Bronchial epithelial cell (primary cell): ENCODE results near the gene MORN4. TPM values are rescaled to one million over a fixed set of nuclear protein-coding genes. Genes with fewer than 3 reads are reported as not detected.

Experiments
- DNase-seq: peaks from one replicate; pipeline ENCODE4 v3.0.0-alpha.2; 2010; ENCODE audit warnings: low read depth
- FAIRE-seq: peaks from 2 replicates; lab custom pipeline; 2011; peaks lifted over from hg19 to GRCh38; lab: Jason Lieb, UNC
- H3K27me3 ChIP-seq: 2 replicates; pipeline ENCODE4 v1.5.1; 2011; ENCODE audit warnings: low read length; ENCODE audit not compliant: control insufficient read depth, insufficient read depth
- H3K36me3 ChIP-seq: 2 replicates; pipeline ENCODE4 v1.5.1; 2011; ENCODE audit warnings: low read length; ENCODE audit not compliant: control insufficient read depth, insufficient read depth
- H3K4me3 ChIP-seq: 2 replicates; pipeline ENCODE4 v1.5.1; 2011; ENCODE audit warnings: mild to moderate bottlenecking, low read depth, low read length, control low read depth
- CTCF ChIP-seq: IDR thresholded peaks from 2 replicates; pipeline ENCODE4 v1.5.1; 2011; ENCODE audit warnings: mild to moderate bottlenecking, moderate library complexity, low read length, control low read depth, inconsistent platforms; ENCODE audit not compliant: insufficient read depth, severe bottlenecking
- total RNA-seq: library from RNA; depleted of rRNA; stranded (reverse); fragments of >200 nt; gene quantifications from 2 replicates; pipeline ENCODE4 v1.2.1, GENCODE V29; 2014

The MORN4 gene
- total RNA-seq, 1 donor from 2014 or later: 7.1 TPM

DNA sequence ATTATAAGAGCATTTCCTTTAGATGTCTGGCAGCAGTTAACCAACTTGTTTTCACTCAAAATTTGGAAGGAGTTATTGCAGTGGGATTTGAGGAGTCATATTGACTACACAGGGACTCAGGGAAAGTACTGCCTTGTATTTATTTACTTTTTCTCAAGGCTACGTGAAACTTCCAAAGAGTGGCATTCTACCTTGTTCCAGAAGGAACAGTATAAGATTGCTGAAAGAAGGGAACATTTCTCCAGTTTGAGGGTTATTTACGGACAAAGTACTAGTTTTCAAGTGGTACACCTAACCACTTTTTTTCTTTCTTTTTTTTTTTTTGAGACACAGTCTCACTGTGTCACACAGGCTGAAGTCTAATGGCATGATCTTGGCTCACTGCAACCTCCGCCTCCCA, 5.1 kb downstream of the MORN4 start:
- DNase-seq (no peak), FAIRE-seq (no peak)
- Histone ChIP-seq H3K27me3 (no peaks in the 10 kb centered on the region), H3K36me3 (no peaks in the 10 kb centered on the region), H3K4me3 (no peak overlapping the region)
- no peak for TF ChIP-seq CTCF

GRCh38 chr10:97627731-97628130, 5.6 kb downstream of the MORN4 start:
- no peak for TF ChIP-seq CTCF
- FAIRE-seq (no peak), DNase-seq (no peak)

DNA sequence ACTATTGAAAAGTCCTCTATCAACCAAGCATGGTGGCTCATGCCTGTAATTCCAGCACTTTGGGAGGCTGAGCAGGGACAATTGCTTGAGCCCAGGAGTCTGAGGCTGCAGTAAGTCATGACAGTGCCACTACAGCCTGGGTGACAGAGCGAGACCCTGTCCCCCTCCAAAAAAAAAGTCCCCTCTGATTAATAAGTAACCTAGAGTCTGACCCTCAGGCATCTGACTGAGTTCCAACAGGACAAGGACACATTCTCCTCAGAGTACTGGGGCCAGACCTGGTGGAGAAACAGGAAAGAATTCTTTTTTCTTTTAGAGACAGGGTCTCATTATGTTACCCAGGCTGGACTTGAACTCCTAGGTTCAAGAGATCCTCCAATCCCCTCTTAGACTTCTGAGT, 10.0 kb downstream of the MORN4 start:
- TF ChIP-seq CTCF: no peak
- FAIRE-seq: no peak
- no peaks in the 10 kb centered on the region for H3K27me3 ChIP-seq
- no peaks in the 10 kb centered on the region for H3K36me3 ChIP-seq
- DNase-seq: no peak
- no peak overlapping the region for H3K4me3 ChIP-seq

More at GRCh38 chr10:97627731-97628130, 5.6 kb downstream of the MORN4 start:
- H3K4me3 ChIP-seq: no peak overlapping the region
- no peaks in the 10 kb centered on the region for H3K27me3 ChIP-seq
- H3K36me3 ChIP-seq: no peaks in the 10 kb centered on the region

DNA sequence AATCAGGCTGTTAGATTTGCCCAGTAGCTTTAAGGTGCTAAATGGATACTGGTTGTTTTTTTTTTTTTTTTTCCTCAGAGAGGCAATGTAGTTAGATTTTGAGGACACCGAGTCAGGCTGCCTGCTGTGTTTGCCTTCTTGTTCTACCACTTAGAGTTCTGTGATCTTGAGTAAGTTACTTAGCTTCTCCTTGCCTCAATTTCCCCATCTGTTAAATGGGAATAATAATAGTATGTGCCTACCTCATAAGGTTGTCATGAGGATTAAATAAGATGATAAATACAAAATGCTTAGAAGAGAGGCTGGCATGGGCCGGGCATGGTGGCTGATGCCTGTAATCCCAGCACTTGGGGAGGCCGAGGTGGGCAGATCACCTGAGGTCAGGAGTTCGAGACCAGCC, 14.6 kb downstream of the MORN4 start:
- TF ChIP-seq CTCF: no peak
- H3K27me3 ChIP-seq: no peaks in the 10 kb centered on the region
- H3K4me3 ChIP-seq: no peak overlapping the region
- peaks cover 3% of the 10 kb centered on the region for H3K36me3 ChIP-seq
- DNase-seq (no peak), FAIRE-seq (no peak)

- Histone ChIP-seq H3K27me3 (no peaks in the 10 kb centered on the region), H3K36me3 (peaks cover 3% of the 10 kb centered on the region), H3K4me3 (no peak overlapping the region)
- no peak for TF ChIP-seq CTCF
- FAIRE-seq (no peak), DNase-seq (no peak)
Observed at GRCh38 chr10:97618285-97618684, 15.0 kb downstream of the MORN4 start.

DNA sequence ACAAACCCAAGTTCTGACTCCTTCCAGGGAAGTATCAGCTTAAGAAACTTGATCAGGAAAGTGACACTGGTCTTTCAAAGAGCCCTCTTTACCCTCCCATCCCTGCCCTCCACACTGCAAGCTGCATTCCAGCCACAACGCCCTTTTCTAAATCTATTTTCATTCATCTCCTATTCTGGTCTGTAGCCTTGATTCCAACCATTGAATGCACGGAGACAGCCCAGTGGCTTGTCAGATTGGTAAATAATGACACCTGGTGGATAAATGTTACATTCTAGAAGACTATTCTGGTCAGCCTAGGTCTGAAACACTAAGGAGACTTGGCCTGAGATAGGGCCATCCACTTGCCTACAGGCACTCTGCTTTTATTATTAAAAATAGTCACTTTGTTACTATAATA, 20.9 kb downstream of the MORN4 start:
- TF ChIP-seq CTCF: peak; percentile 33
- no peak overlapping the region for H3K4me3 ChIP-seq
- no peak for FAIRE-seq
- H3K36me3 ChIP-seq: peaks cover 3% of the 10 kb centered on the region
- no peaks in the 10 kb centered on the region for H3K27me3 ChIP-seq
- DNase-seq: peak; percentile 70
